HepG2 (cell line): ENCODE data around the gene ZC3H13.

Experiments
- CTCF ChIP-seq: sonication (generic); formaldehyde crosslinking; IDR thresholded peaks from 2 replicates; pipeline ENCODE4 v1.5.0; 2020; ENCODE audit warnings: mild to moderate bottlenecking, missing genetic modification reagents, moderate library complexity
- EP300 ChIP-seq, 3 experiments: sonication (generic) in 1 of 3; formaldehyde crosslinking in 1 of 3; IDR thresholded peaks; 2 replicates each; pipeline versions ENCODE4 v1.5.1 to v1.6.1; 2011 to 2020; ENCODE audit warnings: low read depth in 2 of 3, low read length in 2 of 3, borderline replicate concordance in 1 of 3, improper control_type of control experiment in 1 of 3, mild to moderate bottlenecking in 1 of 3, missing genetic modification reagents in 1 of 3, moderate library complexity in 1 of 3
- EZH2 ChIP-seq: conservative IDR thresholded peaks from 2 replicates; pipeline ENCODE4 v1.6.1; 2012; ENCODE audit warnings: mild to moderate bottlenecking, low read depth, low read length, moderate library complexity
- HCFC1 ChIP-seq: fragments of 150-350 bp; IDR thresholded peaks from 2 replicates; pipeline ENCODE4 v1.6.1; 2014; ENCODE audit warnings: low read depth, low read length
- RAD21 ChIP-seq: fragments of 450-650 bp; formaldehyde crosslinking; IDR thresholded peaks from 2 replicates; pipeline ENCODE4 v1.5.0; 2020; ENCODE audit warnings: mild to moderate bottlenecking
- RBFOX2 ChIP-seq: fragments of 200-400 bp; formaldehyde crosslinking; IDR thresholded peaks from 2 replicates; pipeline ENCODE4 v1.6.1; 2017; ENCODE audit warnings: low read depth, mild to moderate bottlenecking, low read length
- SUZ12 ChIP-seq: fragments of 150-350 bp; IDR thresholded peaks from 2 replicates; pipeline ENCODE4 v1.6.1; 2014; ENCODE audit warnings: low read depth, low read length
- ZBTB40 ChIP-seq, 2 experiments: fragments of 450-650 bp in 1 of 2; sonication (generic) in 1 of 2; formaldehyde crosslinking in 1 of 2; IDR thresholded peaks; 2 replicates each; pipeline versions ENCODE4 v1.6.1 to v1.8.0; 2016 to 2022; ENCODE audit warnings: antibody characterized with exemption in 1 of 2, mild to moderate bottlenecking in 1 of 2, missing genetic modification reagents in 1 of 2
- TF ChIP-seq, protein P1 (sequence below): sonication (generic); formaldehyde crosslinking; IDR thresholded peaks from 2 replicates; pipeline ENCODE4 v1.8.0; 2022; ENCODE audit warnings: mild to moderate bottlenecking, missing genetic modification reagents, borderline replicate concordance
- TF ChIP-seq, protein P2 (sequence below), 2 experiments: sonication (generic) in 1 of 2; formaldehyde crosslinking in 1 of 2; IDR thresholded peaks; 2 replicates each; pipeline versions ENCODE4 v1.6.1 to v1.9.0; 2014 to 2022; ENCODE audit warnings: antibody characterized with exemption in 1 of 2, borderline replicate concordance in 1 of 2, inconsistent platforms in 1 of 2, low read depth in 1 of 2, missing genetic modification reagents in 1 of 2
- TF ChIP-seq, protein P3 (sequence below): sonication (generic); formaldehyde crosslinking; IDR thresholded peaks from 2 replicates; pipeline ENCODE4 v1.4.0; 2020; ENCODE audit warnings: missing genetic modification reagents

DNA sequence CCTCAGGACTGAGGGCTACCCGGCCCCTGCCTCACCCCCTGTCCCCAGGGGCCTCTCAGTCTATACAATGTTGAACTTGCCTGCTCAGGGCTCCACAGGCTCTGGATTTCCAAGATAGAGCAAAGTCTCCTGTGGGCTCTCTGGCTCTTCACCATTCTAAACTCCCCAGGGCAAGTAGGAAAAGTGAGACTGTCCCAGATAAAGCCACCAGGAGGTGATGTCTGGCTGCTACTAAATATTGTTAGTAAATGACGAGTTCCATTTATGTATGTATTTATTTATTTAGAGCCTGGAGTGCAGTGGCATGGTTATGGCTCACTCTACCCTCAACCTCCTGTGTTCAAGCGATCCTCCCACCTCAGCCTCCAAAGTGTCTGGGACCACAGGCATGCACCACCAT, 127.4 kb downstream of the ZC3H13 start:
- no peak for TF ChIP-seq ZBTB40 (IDR thresholded peaks at IDR 0.05)
- TF ChIP-seq ZBTB40 (CRISPR knock-in tag; IDR thresholded peaks at IDR 0.05): no peak
- TF ChIP-seq CTCF (CRISPR knock-in tag): no peak
- TF ChIP-seq, protein P1, sequence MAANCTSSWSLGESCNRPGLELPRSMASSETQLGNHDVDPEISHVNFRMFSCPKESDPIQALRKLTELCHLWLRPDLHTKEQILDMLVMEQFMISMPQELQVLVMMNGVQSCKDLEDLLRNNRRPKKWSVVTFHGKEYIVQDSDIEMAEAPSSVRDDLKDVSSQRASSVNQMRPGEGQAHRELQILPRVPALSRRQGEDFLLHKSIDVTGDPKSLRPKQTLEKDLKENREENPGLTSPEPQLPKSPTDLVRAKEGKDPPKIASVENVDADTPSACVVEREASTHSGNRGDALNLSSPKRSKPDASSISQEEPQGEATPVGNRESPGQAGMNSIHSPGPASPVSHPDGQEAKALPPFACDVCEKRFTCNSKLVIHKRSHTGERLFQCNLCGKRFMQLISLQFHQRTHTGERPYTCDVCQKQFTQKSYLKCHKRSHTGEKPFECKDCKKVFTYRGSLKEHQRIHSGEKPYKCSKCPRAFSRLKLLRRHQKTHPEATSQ (CRISPR knock-in tag): no peak
- TF ChIP-seq EP300 (IDR thresholded peaks at IDR 0.05; ENCODE audit: low read depth in 2 of 2, low read length in 2 of 2): no peak
- no peak for TF ChIP-seq EP300 (CRISPR knock-in tag; IDR thresholded peaks at IDR 0.05; ENCODE audit: borderline replicate concordance)
- TF ChIP-seq RBFOX2: no peak
- TF ChIP-seq, protein P2, sequence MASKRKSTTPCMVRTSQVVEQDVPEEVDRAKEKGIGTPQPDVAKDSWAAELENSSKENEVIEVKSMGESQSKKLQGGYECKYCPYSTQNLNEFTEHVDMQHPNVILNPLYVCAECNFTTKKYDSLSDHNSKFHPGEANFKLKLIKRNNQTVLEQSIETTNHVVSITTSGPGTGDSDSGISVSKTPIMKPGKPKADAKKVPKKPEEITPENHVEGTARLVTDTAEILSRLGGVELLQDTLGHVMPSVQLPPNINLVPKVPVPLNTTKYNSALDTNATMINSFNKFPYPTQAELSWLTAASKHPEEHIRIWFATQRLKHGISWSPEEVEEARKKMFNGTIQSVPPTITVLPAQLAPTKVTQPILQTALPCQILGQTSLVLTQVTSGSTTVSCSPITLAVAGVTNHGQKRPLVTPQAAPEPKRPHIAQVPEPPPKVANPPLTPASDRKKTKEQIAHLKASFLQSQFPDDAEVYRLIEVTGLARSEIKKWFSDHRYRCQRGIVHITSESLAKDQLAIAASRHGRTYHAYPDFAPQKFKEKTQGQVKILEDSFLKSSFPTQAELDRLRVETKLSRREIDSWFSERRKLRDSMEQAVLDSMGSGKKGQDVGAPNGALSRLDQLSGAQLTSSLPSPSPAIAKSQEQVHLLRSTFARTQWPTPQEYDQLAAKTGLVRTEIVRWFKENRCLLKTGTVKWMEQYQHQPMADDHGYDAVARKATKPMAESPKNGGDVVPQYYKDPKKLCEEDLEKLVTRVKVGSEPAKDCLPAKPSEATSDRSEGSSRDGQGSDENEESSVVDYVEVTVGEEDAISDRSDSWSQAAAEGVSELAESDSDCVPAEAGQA (IDR thresholded peaks at IDR 0.05; ENCODE audit: low read depth): no peak
- TF ChIP-seq, protein P2 (CRISPR knock-in tag; IDR thresholded peaks at IDR 0.05; ENCODE audit: borderline replicate concordance): no peak
- no peak for TF ChIP-seq EZH2
- TF ChIP-seq, protein P3, sequence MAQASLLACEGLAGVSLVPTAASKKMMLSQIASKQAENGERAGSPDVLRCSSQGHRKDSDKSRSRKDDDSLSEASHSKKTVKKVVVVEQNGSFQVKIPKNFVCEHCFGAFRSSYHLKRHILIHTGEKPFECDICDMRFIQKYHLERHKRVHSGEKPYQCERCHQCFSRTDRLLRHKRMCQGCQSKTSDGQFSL: no peak
- no peak for TF ChIP-seq RAD21 (CRISPR knock-in tag)
- TF ChIP-seq HCFC1: no peak
- TF ChIP-seq SUZ12: no peak
